ENCODE data around the gene TAAR6. TPM values are rescaled to one million over a fixed set of nuclear protein-coding genes. Genes with fewer than 3 reads are reported as not detected.

TAAR6 gene
- total and polyA plus RNA-seq, 9 of the 15 experiments (the other 6 are each of a cell fraction or from before 2014, with no cell fraction given): not detected

- TF ChIP-seq MAX (CRISPR knock-in tag; IDR thresholded peaks at IDR 0.05) (no peak), RAD51 (IDR thresholded peaks at IDR 0.05; ENCODE audit: borderline replicate concordance, low read depth) (no peak), ZBTB34 (CRISPR knock-in tag; IDR thresholded peaks at IDR 0.05) (no peak), ZBTB26 (CRISPR knock-in tag; IDR thresholded peaks at IDR 0.05) (no peak), ARID1B (IDR thresholded peaks at IDR 0.05) (no peak), FOXO4 (CRISPR knock-in tag; IDR thresholded peaks at IDR 0.05) (no peak), RERE (CRISPR knock-in tag; IDR thresholded peaks at IDR 0.05; ENCODE audit: borderline replicate concordance) (no peak), SAFB (IDR thresholded peaks at IDR 0.05; ENCODE audit: borderline replicate concordance, low read depth, low read length) (no peak)
Measured at GRCh38 chr6:132548746-132549463, 21.2 kb upstream of the TAAR6 start (continued).
